H1 (cell line): ENCODE measurements around the gene STARD13. TPM values are rescaled to one million over a fixed set of nuclear protein-coding genes. Genes with fewer than 3 reads are reported as not detected.
A peak's percentile ranks its signal among the peaks of the same experiment; 100 is the strongest.

Experiments used
- CTCF ChIA-PET: fragments of 300-600 bp; sonication (Branson Sonifier 250); formaldehyde crosslinking; loops from one replicate; lab custom pipeline; 2021; ENCODE audit not compliant: partially characterized antibody; lab: Charles Lee
- POLR2A ChIA-PET: fragments of 300-600 bp; sonication (Branson Sonifier 250); formaldehyde crosslinking; loops from one replicate; lab custom pipeline; 2021; ENCODE audit warnings: inconsistent platforms; ENCODE audit not compliant: partially characterized antibody; lab: Charles Lee
- DNase-seq, 2 experiments: peaks; one replicate each; pipeline versions ENCODE4 v3.0.0 to v3.0.0-alpha.2; 2010 to 2022; ENCODE audit warnings: low spot score in 2 of 2, low read depth in 1 of 2, mixed read lengths in 1 of 2
- FAIRE-seq: peaks from 2 replicates; lab custom pipeline; 2011; peaks lifted over from hg19 to GRCh38; lab: Jason Lieb, UNC
- H2AFZ ChIP-seq: 2 replicates; pipeline ENCODE4 v1.8.1; 2012; ENCODE audit warnings: low read length, inconsistent platforms
- H2AK5ac ChIP-seq: 2 replicates; pipeline ENCODE4 v1.6.1; 2013; ENCODE audit warnings: low read depth, low read length
- H2BK120ac ChIP-seq: replicated peaks from 2 replicates; pipeline ENCODE3; 2013; ENCODE audit warnings: low read depth, low read length, inconsistent platforms
- H2BK12ac ChIP-seq: 2 replicates; pipeline ENCODE4 v1.6.1; 2013; ENCODE audit warnings: low read depth, low read length
- H2BK15ac ChIP-seq: 2 replicates; pipeline ENCODE4 v1.6.1; 2013; ENCODE audit warnings: low read length
- H2BK20ac ChIP-seq: 2 replicates; pipeline ENCODE4 v1.6.1; 2013; ENCODE audit warnings: low read length
- H2BK5ac ChIP-seq: 2 replicates; pipeline ENCODE4 v1.6.1; 2013; ENCODE audit warnings: low read depth, low read length
- H3K14ac ChIP-seq: 2 replicates; pipeline ENCODE4 v1.6.1; 2013; ENCODE audit warnings: inconsistent platforms; ENCODE audit not compliant: insufficient read length
- H3K18ac ChIP-seq: 2 replicates; pipeline ENCODE4 v1.6.1; 2013; ENCODE audit warnings: low read length; ENCODE audit errors: extremely low read depth
- H3K23ac ChIP-seq: 2 replicates; pipeline ENCODE4 v1.6.1; 2013; ENCODE audit warnings: inconsistent platforms; ENCODE audit not compliant: insufficient read length
- H3K23me2 ChIP-seq: 2 replicates; pipeline ENCODE4 v1.6.1; 2013; ENCODE audit warnings: low read depth, low read length
- H3K27ac ChIP-seq: 2 replicates; pipeline ENCODE4 v1.6.1; 2011; ENCODE audit warnings: low read depth, low read length, inconsistent platforms
- H3K27me3 ChIP-seq, 4 experiments: replicated peaks in 1 of 4; 1 replicate in 1 of 4; 2 replicates in 3 of 4; pipeline versions ENCODE4 v1.6.1 to v1.8.1; 2011 to 2013; ENCODE audit warnings: low read length in 3 of 4, mild to moderate bottlenecking in 3 of 4, inconsistent platforms in 2 of 4, mixed read lengths in 2 of 4, moderate library complexity in 1 of 4; ENCODE audit not compliant: control insufficient read depth in 3 of 4, insufficient read depth in 3 of 4; ENCODE audit errors: extremely low read depth in 1 of 4
- H3K36me3 ChIP-seq, 4 experiments: 2 replicates each; pipeline versions ENCODE4 v1.6.1 to v1.8.1; 2011 to 2013; ENCODE audit warnings: mild to moderate bottlenecking in 4 of 4, low read length in 3 of 4, moderate library complexity in 2 of 4, control low read depth in 1 of 4, inconsistent platforms in 1 of 4; ENCODE audit not compliant: insufficient read depth in 4 of 4, control insufficient read depth in 2 of 4
- H3K4ac ChIP-seq: replicated peaks from 2 replicates; pipeline ENCODE3; 2013; ENCODE audit warnings: low read length, low read depth, mixed read lengths, inconsistent platforms; ENCODE audit not compliant: insufficient read length
- H3K4me1 ChIP-seq, 4 experiments: replicated peaks in 1 of 4; 1 replicate in 1 of 4; 2 replicates in 3 of 4; pipeline versions ENCODE4 v1.6.1 to v1.8.1; 2011 to 2013; ENCODE audit warnings: low read length in 3 of 4, inconsistent platforms in 2 of 4, mixed read lengths in 1 of 4; ENCODE audit not compliant: insufficient read depth in 4 of 4, control insufficient read depth in 3 of 4
- H3K4me2 ChIP-seq, 2 experiments: 2 replicates each; pipeline versions ENCODE4 v1.6.1 to v1.8.1; 2011 to 2013; ENCODE audit warnings: low read depth in 2 of 2, low read length in 2 of 2, control low read depth in 1 of 2, inconsistent platforms in 1 of 2, mild to moderate bottlenecking in 1 of 2; ENCODE audit not compliant: insufficient read depth in 1 of 2
- H3K4me3 ChIP-seq, 4 experiments: fragments of 200-600, 300-600 bp in 1 of 4; sonication (generic), shearing (Covaris generic), sonication (Bioruptor Twin) in 1 of 4; 2 replicates each; pipeline versions ENCODE4 v1.5.1 to v1.8.1; 2011 to 2016; ENCODE audit warnings: low read length in 4 of 4, low read depth in 3 of 4, control low read depth in 2 of 4, inconsistent platforms in 2 of 4, mild to moderate bottlenecking in 2 of 4, mixed read lengths in 1 of 4, moderate library complexity in 1 of 4; ENCODE audit not compliant: insufficient read depth in 2 of 4; ENCODE audit errors: extremely low read depth in 1 of 4
- H3K56ac ChIP-seq: replicated peaks from 2 replicates; pipeline ENCODE3; 2013; ENCODE audit warnings: low read depth, mild to moderate bottlenecking, mixed read lengths, low read length, inconsistent platforms; ENCODE audit not compliant: insufficient read length
- H3K79me1 ChIP-seq: 2 replicates; pipeline ENCODE4 v1.6.1; 2013; ENCODE audit warnings: low read depth, low read length, control low read depth
- H3K79me2 ChIP-seq, 2 experiments: 2 replicates each; pipeline versions ENCODE4 v1.6.1 to v1.8.1; 2012 to 2013; ENCODE audit warnings: low read length in 2 of 2, mild to moderate bottlenecking in 2 of 2, inconsistent platforms in 1 of 2; ENCODE audit not compliant: insufficient read depth in 2 of 2, control insufficient read depth in 1 of 2
- H3K9ac ChIP-seq, 4 experiments: replicated peaks in 1 of 4; 1 replicate in 1 of 4; 2 replicates in 3 of 4; pipeline versions ENCODE4 v1.6.1 to v1.8.1; 2011 to 2013; ENCODE audit warnings: low read depth in 3 of 4, low read length in 3 of 4, control low read depth in 2 of 4, mild to moderate bottlenecking in 2 of 4, moderate library complexity in 2 of 4, inconsistent platforms in 1 of 4; ENCODE audit errors: extremely low read depth in 1 of 4
- H3K9me3 ChIP-seq, 2 experiments: 2 replicates each; pipeline versions ENCODE4 v1.6.1 to v1.8.1; 2012 to 2013; ENCODE audit warnings: mild to moderate bottlenecking in 2 of 2, moderate library complexity in 2 of 2, control low read depth in 1 of 2, inconsistent platforms in 1 of 2, low read depth in 1 of 2, low read length in 1 of 2, mixed read lengths in 1 of 2; ENCODE audit not compliant: insufficient read depth in 2 of 2
- H4K20me1 ChIP-seq, 2 experiments: replicated peaks in 1 of 2; 2 replicates each; pipeline versions ENCODE3 to v1.8.1; 2011 to 2013; ENCODE audit warnings: inconsistent platforms in 2 of 2, low read length in 2 of 2, mild to moderate bottlenecking in 1 of 2; ENCODE audit not compliant: insufficient read depth in 2 of 2, control insufficient read depth in 1 of 2
- H4K5ac ChIP-seq: 2 replicates; pipeline ENCODE4 v1.6.1; 2013; ENCODE audit warnings: low read length, low read depth, mixed read lengths, inconsistent platforms; ENCODE audit not compliant: insufficient read length
- H4K8ac ChIP-seq: 2 replicates; pipeline ENCODE4 v1.8.0; 2013; ENCODE audit warnings: mild to moderate bottlenecking, moderate library complexity, low read length, inconsistent platforms; ENCODE audit not compliant: insufficient read depth; ENCODE audit errors: extremely low read depth
- H4K91ac ChIP-seq: replicated peaks from 2 replicates; pipeline ENCODE3; 2013; ENCODE audit warnings: low read length, mixed read lengths, inconsistent platforms; ENCODE audit not compliant: insufficient read length
- CREB1 ChIP-seq: IDR thresholded peaks from 2 replicates; pipeline ENCODE4 v1.6.1; 2012; ENCODE audit warnings: inconsistent platforms
- EGR1 ChIP-seq: IDR thresholded peaks from 2 replicates; pipeline ENCODE4 v1.6.1; 2011; ENCODE audit warnings: low read depth, low read length, borderline replicate concordance
- JUN ChIP-seq: IDR thresholded peaks from 2 replicates; pipeline ENCODE4 v1.6.1; 2011; ENCODE audit warnings: low read depth, mild to moderate bottlenecking, improper control_type of control experiment, low read length
- POLR2AphosphoS5 ChIP-seq: IDR thresholded peaks from 2 replicates; pipeline ENCODE4 v1.6.1; 2011; ENCODE audit warnings: low read depth, low read length
- POU5F1 ChIP-seq: IDR thresholded peaks from 2 replicates; pipeline ENCODE4 v1.6.1; 2011; ENCODE audit warnings: low read depth, mild to moderate bottlenecking, low read length, moderate library complexity
- RAD21 ChIP-seq, 2 experiments: IDR thresholded peaks in 1 of 2; conservative IDR thresholded peaks in 1 of 2; 2 replicates each; pipeline ENCODE4 v1.6.1; 2011; ENCODE audit warnings: low read depth in 2 of 2, low read length in 2 of 2, improper control_type of control experiment in 1 of 2, inconsistent platforms in 1 of 2, mild to moderate bottlenecking in 1 of 2, moderate library complexity in 1 of 2
- SAP30 ChIP-seq: fragments of 300-600 bp; sonication (generic); IDR thresholded peaks from 2 replicates; pipeline ENCODE4 v1.7.1; 2012; ENCODE audit warnings: low read length, moderate library complexity, mild to moderate bottlenecking, inconsistent platforms; ENCODE audit not compliant: insufficient read depth, insufficient replicate concordance
- SP4 ChIP-seq: IDR thresholded peaks from 2 replicates; pipeline ENCODE4 v1.6.1; 2012; ENCODE audit warnings: low read length, inconsistent platforms
- TAF1 ChIP-seq: IDR thresholded peaks from 2 replicates; pipeline ENCODE4 v1.6.1; 2011; ENCODE audit warnings: mild to moderate bottlenecking, low read depth, low read length
- TBP ChIP-seq: IDR thresholded peaks from 2 replicates; pipeline ENCODE4 v1.6.1; 2011; ENCODE audit warnings: low read depth, low read length, improper control_type of control experiment
- USF2 ChIP-seq: IDR thresholded peaks from 2 replicates; pipeline ENCODE4 v1.6.1; 2011; ENCODE audit warnings: low read length, improper control_type of control experiment
- WGBS, 2 experiments: shearing (Covaris generic) in 1 of 2; methylation state at CpG; one replicate each; pipeline versions ENCODE4 v1.1.6 to v1.1.7; 2013 to 2015; ENCODE audit warnings: low lambda C conversion rate in 2 of 2, mixed read lengths in 2 of 2, inconsistent platforms in 1 of 2, low coverage in 1 of 2, missing lambda C conversion rate in 1 of 2; ENCODE audit not compliant: insufficient replicate concordance in 2 of 2, insufficient coverage in 1 of 2, insufficient read length in 1 of 2; ENCODE audit errors: extremely low coverage in 1 of 2, missing lambda C conversion rate in 1 of 2; 5-methylcytosine and 5-hydroxymethylcytosine counted together
- polyA plus RNA-seq, 7 experiments: library from polyadenylated mRNA; depleted of rRNA in 3 of 7; stranded (reverse) in 5 of 7; unstranded in 2 of 7; fragments of >200 nt in 5 of 7; fragments of 200-250 nt in 2 of 7; gene quantifications; 1 replicate in 5 of 7; 2 replicates in 1 of 7; 4 replicates in 1 of 7; pipeline versions ENCODE4 v1.2.1 to v1.2.3, GENCODE V29; 2011 to 2013; ENCODE audit warnings: missing spikeins in 2 of 7, mixed read lengths in 2 of 7
- total RNA-seq: library from RNA; stranded (reverse); fragmentation: NEBNext Ultra II Directional; extraction: Animal tissue kit (Norgen Biotek cat#: 25700); gene quantifications from 2 replicates; pipeline ENCODE4 v1.2.1, GENCODE V29; 2021

STARD13 gene
- total and polyA plus RNA-seq, 2 of the 8 experiments (the other 6 are each of a cell fraction or from before 2014, with no cell fraction given): 0.82 to 2.9 TPM

- H3K79me2 ChIP-seq: no peaks in the 10 kb centered on the region
- H3K4me1 ChIP-seq: peaks cover 0 to 4% (median 2%) of the 10 kb centered on the region in 4 experiments; a peak in 4 of 7 replicates
- no peak overlapping the region for H3K56ac ChIP-seq
- no peak overlapping the region for H3K18ac ChIP-seq
- peak overlapping the region in 1 of 2 experiments; percentile 16; a peak in 1 of 4 replicates for H3K4me2 ChIP-seq
- no peak overlapping the region for H4K8ac ChIP-seq
- H4K5ac ChIP-seq: no peak overlapping the region
- no peak overlapping the region for H3K9ac ChIP-seq
- no peak overlapping the region for H3K14ac ChIP-seq
- H2BK120ac ChIP-seq: no peak overlapping the region
- no peaks in the 10 kb centered on the region for H3K79me1 ChIP-seq
- no peak overlapping the region for H2AFZ ChIP-seq
- H3K23ac ChIP-seq: no peak overlapping the region
- H3K27me3 ChIP-seq: no peaks in the 10 kb centered on the region
- no peak for FAIRE-seq
- no peak overlapping the region for H4K91ac ChIP-seq
- no peak overlapping the region for H2BK12ac ChIP-seq
- H2BK15ac ChIP-seq: no peak overlapping the region
- no peak overlapping the region for H2BK5ac ChIP-seq
- ChIA-PET POLR2A (no interaction called here), CTCF (interaction anchor here (0.7 kb wide), 1 partner anchor 81 kb away, joined by 3 read pairs; no protein-coding TSS in a partner anchor)
- no peak overlapping the region for H3K4ac ChIP-seq
- H4K20me1 ChIP-seq: no peaks in the 10 kb centered on the region
- no peak overlapping the region for H2AK5ac ChIP-seq
- H3K36me3 ChIP-seq: no peaks in the 10 kb centered on the region
- H3K9me3 ChIP-seq: no peaks in the 10 kb centered on the region
- DNase-seq: no peak
- no peak overlapping the region for H2BK20ac ChIP-seq
- no peak overlapping the region for H3K27ac ChIP-seq
- no peak overlapping the region for H3K4me3 ChIP-seq
- WGBS, 2 experiments: 68% methylated on average over 6 of the region's 6 CpGs; no CpG with 5 or more reads in 1 of the 2 experiments
- H3K23me2 ChIP-seq: no peaks in the 10 kb centered on the region
- no peak for TF ChIP-seq POU5F1
- no peak for TF ChIP-seq CREB1
- TF ChIP-seq RAD21 (IDR thresholded peaks at IDR 0.05 in 1 of 2, conservative IDR thresholded peaks at IDR 0.05 in 1 of 2; ENCODE audit: low read depth in 2 of 2, low read length in 2 of 2): no peak
- TF ChIP-seq JUN: no peak
- no peak for TF ChIP-seq SP4
- no peak for TF ChIP-seq USF2
- TF ChIP-seq POLR2AphosphoS5: no peak
- TF ChIP-seq TBP: no peak
- TF ChIP-seq EGR1: no peak
- no peak for TF ChIP-seq SAP30
- TF ChIP-seq TAF1: no peak
These were observed 79.7 kb downstream of the STARD13 start for GRCh38 chr13:33205804-33206221.
